SHP77 treated with DMSO at 0.1 percent for 48 hours (cell line): ENCODE measurements around the gene MR1.

ENCODE experiments used
- DNase-seq: peaks from one replicate; lab custom pipeline; 2025; lab: John Stamatoyannopoulos, UW

MR1 gene

GRCh38 chr1:181064011-181064623 lies 30.3 kb downstream of the MR1 start:
- DNase-seq = no peak

- DNase-seq = no peak
Observed at GRCh38 chr1:181064702-181065101, 30.9 kb downstream of the MR1 start.

GRCh38 chr1:181073638-181074037 lies 39.9 kb downstream of the MR1 start:
- no peak for DNase-seq

- no peak for DNase-seq
Observed at GRCh38 chr1:181075766-181076350, 42.1 kb downstream of the MR1 start.

- DNase-seq = no peak
Observed at GRCh38 chr1:181076852-181077251, 43.1 kb downstream of the MR1 start.

GRCh38 chr1:181077576-181078242 lies 43.9 kb downstream of the MR1 start:
- DNase-seq = no peak

GRCh38 chr1:181079382-181079781 lies 45.6 kb downstream of the MR1 start:
- no peak for DNase-seq

- no peak for DNase-seq
Observed at GRCh38 chr1:181079920-181080319, 46.1 kb downstream of the MR1 start.

- no peak for DNase-seq
Observed at GRCh38 chr1:181080556-181080955, 46.8 kb downstream of the MR1 start.

GRCh38 chr1:181081395-181081794 lies 47.6 kb downstream of the MR1 start:
- DNase-seq = no peak

- DNase-seq = peak; percentile 46
Observed at GRCh38 chr1:181083842-181084605, 50.2 kb downstream of the MR1 start.

GRCh38 chr1:181084606-181084969 lies 50.8 kb downstream of the MR1 start:
- DNase-seq = no peak

- no peak for DNase-seq
Observed at GRCh38 chr1:181086091-181086490, 52.3 kb downstream of the MR1 start.

- DNase-seq = no peak
Observed at GRCh38 chr1:181086926-181087325, 53.1 kb downstream of the MR1 start.

- no peak for DNase-seq
Observed at GRCh38 chr1:181087400-181087901, 53.7 kb downstream of the MR1 start.

- peak; percentile 88 for DNase-seq
Observed at GRCh38 chr1:181088079-181089016, 54.6 kb downstream of the MR1 start, which contains the start of gene IER5. TSS of gene IER5 (plus strand) at chr1:181088700. CDS start at chr1:181088903, 203 bp downstream.

- no peak for DNase-seq
Observed at GRCh38 chr1:181089017-181089675, 55.4 kb downstream of the MR1 start.

GRCh38 chr1:181089676-181090544 lies 56.1 kb downstream of the MR1 start:
- DNase-seq = no peak

GRCh38 chr1:181090641-181091126 lies 56.9 kb downstream of the MR1 start:
- DNase-seq = no peak
